ENCODE measurements around the gene NELFA. TPM values are rescaled to one million over a fixed set of nuclear protein-coding genes. Genes with fewer than 3 reads are reported as not detected.

The NELFA gene
- total RNA-seq, 1 experiment from 2014 or later: 55.0 TPM

DNA sequence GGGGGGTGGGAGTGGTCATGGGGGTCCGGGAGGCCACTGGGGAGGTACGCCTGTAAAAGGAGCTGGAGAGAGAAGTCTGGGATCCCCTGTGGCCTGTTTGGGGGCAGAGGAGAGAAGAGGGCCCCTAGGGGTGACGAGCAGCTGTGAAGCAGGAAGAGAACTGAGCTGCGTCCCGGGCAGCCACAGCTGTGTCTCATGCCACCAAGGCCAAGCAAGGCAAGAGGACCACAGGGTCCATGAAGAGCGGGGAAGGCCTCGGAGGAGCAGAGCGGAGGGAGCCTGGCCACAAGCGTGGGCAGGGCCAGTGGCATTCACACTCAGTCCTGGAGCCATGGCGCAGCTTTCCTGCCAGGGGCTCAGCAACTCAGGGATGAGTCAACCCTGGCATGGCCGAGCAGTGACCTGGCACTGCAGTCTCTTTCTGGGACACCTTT, 36.8 kb upstream of the NELFA start:
- H4K91ac ChIP-seq (ENCODE audit: insufficient read length, low read depth, low read length): no peak overlapping the region
- no peak overlapping the region for H4K8ac ChIP-seq (replicated peaks; ENCODE audit: insufficient read length, low read depth, low read length)
- no peak overlapping the region for H2BK20ac ChIP-seq (ENCODE audit: low read depth, low read length, poor library complexity, severe bottlenecking)
- H3K14ac ChIP-seq (ENCODE audit: insufficient read depth, low read length): no peak overlapping the region
- WGBS (ENCODE audit: extremely low coverage, insufficient read length, low lambda C conversion rate): no CpG with 5 or more reads among the region's 11 CpGs
- H4K5ac ChIP-seq (ENCODE audit: insufficient read length, low read depth, low read length): no peak overlapping the region
- no peak overlapping the region for H2BK120ac ChIP-seq (ENCODE audit: low read depth, low read length, poor library complexity, severe bottlenecking)
- no peak overlapping the region for H2BK15ac ChIP-seq (ENCODE audit: low read depth, low read length)
- H3K56ac ChIP-seq (ENCODE audit: insufficient read length, low read depth, low read length): no peak overlapping the region
- H3K4me2 ChIP-seq (ENCODE audit: insufficient read depth, insufficient read length, low read length): no peak overlapping the region
- no peaks in the 10 kb centered on the region; a peak in 1 of 7 replicates for H3K36me3 Mint-ChIP-seq (ENCODE audit: insufficient read depth in 1 of 3, low read depth in 3 of 3)
- TF ChIP-seq, protein P1, sequence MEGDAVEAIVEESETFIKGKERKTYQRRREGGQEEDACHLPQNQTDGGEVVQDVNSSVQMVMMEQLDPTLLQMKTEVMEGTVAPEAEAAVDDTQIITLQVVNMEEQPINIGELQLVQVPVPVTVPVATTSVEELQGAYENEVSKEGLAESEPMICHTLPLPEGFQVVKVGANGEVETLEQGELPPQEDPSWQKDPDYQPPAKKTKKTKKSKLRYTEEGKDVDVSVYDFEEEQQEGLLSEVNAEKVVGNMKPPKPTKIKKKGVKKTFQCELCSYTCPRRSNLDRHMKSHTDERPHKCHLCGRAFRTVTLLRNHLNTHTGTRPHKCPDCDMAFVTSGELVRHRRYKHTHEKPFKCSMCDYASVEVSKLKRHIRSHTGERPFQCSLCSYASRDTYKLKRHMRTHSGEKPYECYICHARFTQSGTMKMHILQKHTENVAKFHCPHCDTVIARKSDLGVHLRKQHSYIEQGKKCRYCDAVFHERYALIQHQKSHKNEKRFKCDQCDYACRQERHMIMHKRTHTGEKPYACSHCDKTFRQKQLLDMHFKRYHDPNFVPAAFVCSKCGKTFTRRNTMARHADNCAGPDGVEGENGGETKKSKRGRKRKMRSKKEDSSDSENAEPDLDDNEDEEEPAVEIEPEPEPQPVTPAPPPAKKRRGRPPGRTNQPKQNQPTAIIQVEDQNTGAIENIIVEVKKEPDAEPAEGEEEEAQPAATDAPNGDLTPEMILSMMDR (conservative IDR thresholded peaks at IDR 0.05): no peak
- H2AK5ac ChIP-seq (ENCODE audit: insufficient read length, low read length): no peak overlapping the region
- H3K79me1 ChIP-seq (ENCODE audit: insufficient read depth, low read depth, low read length, poor library complexity, severe bottlenecking): no peaks in the 10 kb centered on the region
- H3K27me3 ChIP-seq (ENCODE audit: insufficient read depth, low read length): peaks cover 12% of the 10 kb centered on the region
- no peaks in the 10 kb centered on the region for H3K4me1 Mint-ChIP-seq
- no peak for DNase-seq
- H2AFZ ChIP-seq (ENCODE audit: low read length): no peak overlapping the region
- H3K18ac ChIP-seq (ENCODE audit: insufficient read length, low read depth, low read length): no peak overlapping the region
- no peak overlapping the region for H3K23ac ChIP-seq (ENCODE audit: insufficient read length, low read depth, low read length)
- no peaks in the 10 kb centered on the region; the same call in 1 of the 2 replicates for H3K4me1 ChIP-seq (ENCODE audit: insufficient read depth, low read length)
- peaks cover 55% of the 10 kb centered on the region for H3K27me3 Mint-ChIP-seq (ENCODE audit: low read depth)
- peaks cover 12% of the 10 kb centered on the region for H3K23me2 ChIP-seq (ENCODE audit: insufficient read length, low read depth, low read length, poor library complexity, severe bottlenecking)
- no peak overlapping the region for H3K27ac ChIP-seq (ENCODE audit: insufficient read length, low read depth, low read length)
- no peaks in the 10 kb centered on the region for H3K79me2 ChIP-seq (ENCODE audit: insufficient read depth, low read length)
- no peaks in the 10 kb centered on the region for H4K20me1 ChIP-seq (ENCODE audit: control insufficient read depth, insufficient read depth, insufficient read length)
- no peak overlapping the region for H3T11ph ChIP-seq (ENCODE audit: low read length)
- no peak overlapping the region for H3K4me3 Mint-ChIP-seq
- no peak overlapping the region for H2BK5ac ChIP-seq (ENCODE audit: insufficient read length, low read length)
- H3K9ac ChIP-seq (ENCODE audit: extremely low read depth, insufficient read length, low read length): no peak overlapping the region
- no peaks in the 10 kb centered on the region for H3K9me3 ChIP-seq (ENCODE audit: control insufficient read depth, low read depth, low read length)
- H2BK12ac ChIP-seq (ENCODE audit: insufficient read length, low read depth, low read length): no peak overlapping the region
- no peak overlapping the region for H3K4ac ChIP-seq (ENCODE audit: low read depth, low read length)
- no peak overlapping the region; a peak in 1 of 7 replicates for H3K27ac Mint-ChIP-seq
- no peaks in the 10 kb centered on the region for H3K9me3 Mint-ChIP-seq

All from H9 (cell line).